ENCODE measurements around the gene CBX3.

Gene CBX3

DNA sequence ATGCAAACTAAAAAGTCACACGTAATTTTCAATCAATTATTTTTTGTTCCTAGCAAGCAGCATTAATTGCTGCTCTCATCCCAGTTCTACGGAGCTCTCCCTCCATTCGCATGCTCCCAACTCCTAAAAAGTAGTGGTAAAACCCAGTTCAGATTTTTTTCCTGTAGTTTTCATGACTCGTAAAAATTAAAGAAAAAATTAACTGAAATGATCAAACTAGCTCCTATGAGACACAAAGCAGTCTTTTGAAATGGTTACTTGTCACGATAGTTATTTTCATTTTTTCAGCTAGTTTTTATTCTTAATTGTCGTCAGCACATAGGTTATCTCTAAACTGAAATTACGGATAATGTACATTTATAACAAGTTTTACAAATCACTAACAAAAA is 2.8 kb upstream of the CBX3 start:
- no peaks in the 10 kb centered on the region for H3K9me3 ChIP-seq (ENCODE audit: severe bottlenecking)
- DNase-seq (ENCODE audit: low spot score) (no peak), ATAC-seq (ENCODE audit: low read depth) (no peak)
- H3K27me3 ChIP-seq (ENCODE audit: insufficient read depth, poor library complexity, severe bottlenecking) = no peaks in the 10 kb centered on the region
- peaks cover 78% of the 10 kb centered on the region for H3K36me3 ChIP-seq (ENCODE audit: low read depth)
- peaks cover 32% of the 10 kb centered on the region for H3K4me1 ChIP-seq (ENCODE audit: insufficient read depth, poor library complexity, severe bottlenecking)
- TF ChIP-seq, protein P1, sequence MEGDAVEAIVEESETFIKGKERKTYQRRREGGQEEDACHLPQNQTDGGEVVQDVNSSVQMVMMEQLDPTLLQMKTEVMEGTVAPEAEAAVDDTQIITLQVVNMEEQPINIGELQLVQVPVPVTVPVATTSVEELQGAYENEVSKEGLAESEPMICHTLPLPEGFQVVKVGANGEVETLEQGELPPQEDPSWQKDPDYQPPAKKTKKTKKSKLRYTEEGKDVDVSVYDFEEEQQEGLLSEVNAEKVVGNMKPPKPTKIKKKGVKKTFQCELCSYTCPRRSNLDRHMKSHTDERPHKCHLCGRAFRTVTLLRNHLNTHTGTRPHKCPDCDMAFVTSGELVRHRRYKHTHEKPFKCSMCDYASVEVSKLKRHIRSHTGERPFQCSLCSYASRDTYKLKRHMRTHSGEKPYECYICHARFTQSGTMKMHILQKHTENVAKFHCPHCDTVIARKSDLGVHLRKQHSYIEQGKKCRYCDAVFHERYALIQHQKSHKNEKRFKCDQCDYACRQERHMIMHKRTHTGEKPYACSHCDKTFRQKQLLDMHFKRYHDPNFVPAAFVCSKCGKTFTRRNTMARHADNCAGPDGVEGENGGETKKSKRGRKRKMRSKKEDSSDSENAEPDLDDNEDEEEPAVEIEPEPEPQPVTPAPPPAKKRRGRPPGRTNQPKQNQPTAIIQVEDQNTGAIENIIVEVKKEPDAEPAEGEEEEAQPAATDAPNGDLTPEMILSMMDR (IDR thresholded peaks at IDR 0.05; ENCODE audit: poor library complexity, severe bottlenecking) = no peak
- H3K4me3 ChIP-seq (ENCODE audit: severe bottlenecking) = peak overlapping the region; percentile 97
- peak overlapping the region; percentile 90 for H3K27ac ChIP-seq (ENCODE audit: poor library complexity, severe bottlenecking)

DNA sequence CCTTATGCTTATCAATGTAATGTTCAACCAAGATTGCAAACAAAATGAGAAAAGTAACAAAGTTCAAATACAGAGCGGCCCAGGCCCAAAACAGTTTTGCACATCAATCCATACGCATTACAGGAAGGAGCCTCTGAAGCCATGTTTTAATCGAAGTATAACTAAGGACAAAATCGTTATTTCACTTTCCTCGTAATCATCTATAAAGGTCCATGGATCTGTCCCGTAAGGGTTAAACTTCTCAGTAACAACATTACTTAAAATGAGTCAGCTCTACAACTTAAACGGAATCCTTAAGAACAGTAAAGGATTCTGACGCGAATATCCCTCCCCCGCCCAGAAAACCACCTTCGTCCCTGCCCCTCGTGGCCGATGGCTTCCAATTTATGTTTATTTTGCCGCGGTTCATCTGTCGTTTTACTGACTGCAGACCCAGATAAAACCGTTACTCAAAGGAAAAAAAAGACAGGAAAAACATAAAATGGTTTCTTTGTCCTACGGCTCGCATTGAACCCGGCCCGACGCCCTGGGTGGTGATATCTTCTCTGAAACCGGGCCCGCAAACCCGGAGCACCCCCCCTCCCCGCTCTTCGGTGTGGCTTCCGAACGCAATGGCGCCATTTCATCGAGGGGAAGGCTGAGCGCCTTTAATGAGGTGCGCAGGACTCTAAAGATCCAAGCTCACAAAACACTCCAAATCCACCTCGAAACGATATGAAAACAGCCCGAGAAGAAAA is 2.1 kb upstream of the CBX3 start:
- Histone ChIP-seq H3K27me3 (ENCODE audit: insufficient read depth, poor library complexity, severe bottlenecking) (no peaks in the 10 kb centered on the region), H3K36me3 (ENCODE audit: low read depth) (peaks cover 78% of the 10 kb centered on the region), H3K27ac (ENCODE audit: poor library complexity, severe bottlenecking) (peak overlapping the region; percentile 90), H3K9me3 (ENCODE audit: severe bottlenecking) (no peaks in the 10 kb centered on the region), H3K4me1 (ENCODE audit: insufficient read depth, poor library complexity, severe bottlenecking) (peaks cover 33% of the 10 kb centered on the region), H3K4me3 (ENCODE audit: severe bottlenecking) (peak overlapping the region; percentile 97)
- DNase-seq (ENCODE audit: low spot score) (no peak), ATAC-seq (ENCODE audit: low read depth) (no peak)
- TF ChIP-seq, protein P1 (IDR thresholded peaks at IDR 0.05; ENCODE audit: poor library complexity, severe bottlenecking) = no peak

DNA sequence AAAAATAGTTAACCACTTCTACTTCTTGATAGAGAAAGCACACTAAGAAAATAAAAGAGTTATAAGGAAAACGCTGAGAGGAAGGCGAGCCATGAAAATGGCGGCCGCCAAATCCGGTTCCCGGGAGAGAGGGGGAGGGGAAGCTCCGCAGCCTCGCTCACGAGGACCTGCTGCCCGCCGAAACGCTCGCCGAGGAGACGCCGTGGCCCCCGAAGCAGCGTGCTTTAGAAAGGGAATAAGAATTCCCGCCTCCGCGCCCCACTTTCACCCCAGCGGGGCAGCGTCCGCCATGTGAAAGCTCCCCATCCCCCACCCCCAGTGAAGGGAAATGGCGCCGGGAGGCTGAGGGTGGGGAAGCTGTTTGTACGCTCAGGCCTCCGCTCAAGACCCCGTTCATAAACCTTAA is 1.5 kb upstream of the CBX3 start:
- Histone ChIP-seq H3K27ac (ENCODE audit: poor library complexity, severe bottlenecking) (peak overlapping the region; percentile 90), H3K36me3 (ENCODE audit: low read depth) (peaks cover 78% of the 10 kb centered on the region), H3K27me3 (ENCODE audit: insufficient read depth, poor library complexity, severe bottlenecking) (no peaks in the 10 kb centered on the region), H3K9me3 (ENCODE audit: severe bottlenecking) (no peaks in the 10 kb centered on the region), H3K4me1 (ENCODE audit: insufficient read depth, poor library complexity, severe bottlenecking) (peaks cover 38% of the 10 kb centered on the region), H3K4me3 (ENCODE audit: severe bottlenecking) (peak overlapping the region; percentile 97)
- TF ChIP-seq, protein P1 (IDR thresholded peaks at IDR 0.05; ENCODE audit: poor library complexity, severe bottlenecking) = no peak
- ATAC-seq (ENCODE audit: low read depth) = peak; percentile 22; the same call in 2 of the 3 replicates
- peak; percentile 70 for DNase-seq (ENCODE audit: low spot score)

DNA sequence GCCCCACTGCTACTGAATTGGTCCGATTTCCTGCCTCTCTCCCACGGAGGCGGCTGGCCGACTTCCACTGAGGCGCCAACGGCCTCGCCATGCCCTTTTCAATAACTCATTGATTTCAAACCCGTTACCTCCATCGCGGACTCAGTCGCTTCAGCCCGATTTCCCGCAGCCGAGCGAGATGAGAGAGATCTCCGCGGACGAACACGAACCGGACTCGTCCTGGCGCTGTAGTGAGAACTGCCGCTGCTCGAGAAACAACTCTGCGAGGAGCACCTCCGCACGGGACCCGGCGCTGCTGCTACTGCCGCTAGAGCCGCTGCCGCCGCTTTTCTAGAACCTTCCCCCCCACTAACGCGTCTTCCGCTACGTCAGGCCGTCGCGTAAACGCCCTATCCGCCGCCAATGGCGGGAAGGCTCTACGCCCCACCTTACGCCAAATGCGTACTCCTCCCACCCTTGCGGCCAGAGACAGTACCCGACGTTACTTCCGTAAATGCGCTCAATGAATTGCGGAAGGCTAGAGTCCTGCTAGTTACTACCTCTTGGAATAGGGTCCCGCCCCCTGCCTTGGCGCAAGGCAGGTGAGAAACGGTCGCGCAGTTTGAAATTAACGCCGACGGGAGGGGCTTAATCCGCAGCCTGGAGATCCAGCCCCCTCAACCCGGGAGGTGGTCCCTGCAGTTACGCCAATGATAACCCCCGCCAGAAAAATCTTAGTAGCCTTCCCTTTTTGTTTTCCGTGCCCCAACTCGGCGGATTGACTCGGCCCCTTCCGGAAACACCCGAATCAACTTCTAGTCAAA is 900 bp upstream of the CBX3 start, which contains the start of gene HNRNPA2B1:
HNRNPA2B1 (minus strand) TSS at position 303 of the 803 bp plus-strand sequence; CDS start at position 134, 169 bp downstream.
- peak within 1 kb of the TSS; percentile 90 for H3K27ac ChIP-seq (ENCODE audit: poor library complexity, severe bottlenecking)
- peak; percentile 66 for ATAC-seq (ENCODE audit: low read depth)
- peaks cover 36% of the 10 kb centered on the region for H3K4me1 ChIP-seq (ENCODE audit: insufficient read depth, poor library complexity, severe bottlenecking)
- no peaks in the 10 kb centered on the region for H3K27me3 ChIP-seq (ENCODE audit: insufficient read depth, poor library complexity, severe bottlenecking)
- TF ChIP-seq, protein P1 (IDR thresholded peaks at IDR 0.05; ENCODE audit: poor library complexity, severe bottlenecking) = no peak
- H3K9me3 ChIP-seq (ENCODE audit: severe bottlenecking) = no peaks in the 10 kb centered on the region
- peak within 1 kb of the TSS; percentile 97 for H3K4me3 ChIP-seq (ENCODE audit: severe bottlenecking)
- peaks cover 78% of the 10 kb centered on the region for H3K36me3 ChIP-seq (ENCODE audit: low read depth)
- peak; percentile 96 for DNase-seq (ENCODE audit: low spot score)
